Measurements from ENCODE around the gene GRWD1. TPM values are rescaled to one million over a fixed set of nuclear protein-coding genes. Genes with fewer than 3 reads are reported as not detected.
A peak's percentile ranks its signal among the peaks of the same experiment; 100 is the strongest.

The GRWD1 gene
- total RNA-seq, 2 donors from 2014 or later: 32.8 to 46.3 TPM

DNA sequence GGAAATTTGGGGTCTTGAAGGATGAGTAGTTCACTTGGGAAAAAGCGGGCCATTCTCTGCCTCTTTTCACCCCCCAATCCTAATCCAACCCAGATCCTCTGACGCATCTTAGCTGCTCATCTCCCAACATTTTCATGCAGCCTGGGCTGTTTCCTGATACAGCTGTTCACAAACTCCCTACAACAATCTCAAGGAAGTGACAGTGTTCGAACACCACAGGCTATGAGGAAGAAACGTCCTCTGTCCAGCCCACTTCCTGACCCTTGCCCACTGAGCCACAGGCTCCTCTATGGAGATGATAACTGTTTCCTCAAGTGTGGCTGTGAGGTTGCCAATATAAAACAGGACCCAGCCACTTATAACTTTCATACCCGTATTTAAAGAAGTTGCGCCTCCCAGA lies 49.6 kb downstream of the GRWD1 start:
- no peak for ATAC-seq
- DNase-seq (ENCODE audit: low spot score in 2 of 2): no peak
- no peaks in the 10 kb centered on the region for H3K9me3 Mint-ChIP-seq
- H3K36me3 Mint-ChIP-seq: peaks cover 7 to 14% of the 10 kb centered on the region in 2 donors
- H3K27ac Mint-ChIP-seq: no peak overlapping the region

DNA sequence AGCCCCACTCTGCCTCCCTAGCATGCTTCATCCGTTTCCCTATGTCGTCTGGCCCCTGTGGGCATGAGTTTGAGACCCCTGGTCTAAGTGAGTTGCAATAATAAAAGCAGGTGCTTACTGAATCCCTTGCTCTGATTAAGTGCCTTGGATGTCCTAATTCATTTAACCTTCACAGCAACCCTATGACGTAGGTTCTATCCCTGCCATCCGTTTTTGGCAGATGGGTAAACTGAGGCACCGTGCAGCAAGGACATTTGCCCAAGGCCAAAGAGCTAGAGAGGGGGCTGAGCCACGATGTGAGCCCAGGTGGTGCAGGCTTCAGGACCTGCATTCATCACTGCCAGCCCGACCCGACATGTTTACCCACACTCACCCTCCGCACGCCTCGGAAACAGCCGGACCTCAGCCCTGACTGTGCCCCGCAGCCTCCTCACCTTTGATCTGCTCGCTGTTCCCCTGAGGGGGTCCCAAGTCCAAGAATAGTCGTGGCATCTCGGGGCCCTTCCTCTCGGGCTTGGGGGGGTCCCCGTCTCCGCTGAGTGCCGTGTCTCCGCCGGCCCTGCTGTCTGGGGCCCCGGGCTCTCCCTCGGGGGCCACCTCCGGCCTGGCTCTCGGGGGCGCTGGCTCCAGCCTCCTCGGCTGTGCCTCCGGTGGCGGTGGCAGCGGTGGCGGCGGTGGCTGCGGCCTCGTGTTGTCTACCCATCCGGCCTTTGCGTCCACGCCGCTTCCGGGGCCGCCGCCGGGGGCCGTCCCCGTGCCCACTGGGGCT lies 51.4 kb downstream of the GRWD1 start:
- DNase-seq (ENCODE audit: low spot score in 2 of 2) (no peak), ATAC-seq (no peak)
- Mint-ChIP-seq H3K36me3 (peaks cover 7 to 10% of the 10 kb centered on the region in 2 donors), H3K9me3 (no peaks in the 10 kb centered on the region), H3K27ac (no peak overlapping the region)

DNA sequence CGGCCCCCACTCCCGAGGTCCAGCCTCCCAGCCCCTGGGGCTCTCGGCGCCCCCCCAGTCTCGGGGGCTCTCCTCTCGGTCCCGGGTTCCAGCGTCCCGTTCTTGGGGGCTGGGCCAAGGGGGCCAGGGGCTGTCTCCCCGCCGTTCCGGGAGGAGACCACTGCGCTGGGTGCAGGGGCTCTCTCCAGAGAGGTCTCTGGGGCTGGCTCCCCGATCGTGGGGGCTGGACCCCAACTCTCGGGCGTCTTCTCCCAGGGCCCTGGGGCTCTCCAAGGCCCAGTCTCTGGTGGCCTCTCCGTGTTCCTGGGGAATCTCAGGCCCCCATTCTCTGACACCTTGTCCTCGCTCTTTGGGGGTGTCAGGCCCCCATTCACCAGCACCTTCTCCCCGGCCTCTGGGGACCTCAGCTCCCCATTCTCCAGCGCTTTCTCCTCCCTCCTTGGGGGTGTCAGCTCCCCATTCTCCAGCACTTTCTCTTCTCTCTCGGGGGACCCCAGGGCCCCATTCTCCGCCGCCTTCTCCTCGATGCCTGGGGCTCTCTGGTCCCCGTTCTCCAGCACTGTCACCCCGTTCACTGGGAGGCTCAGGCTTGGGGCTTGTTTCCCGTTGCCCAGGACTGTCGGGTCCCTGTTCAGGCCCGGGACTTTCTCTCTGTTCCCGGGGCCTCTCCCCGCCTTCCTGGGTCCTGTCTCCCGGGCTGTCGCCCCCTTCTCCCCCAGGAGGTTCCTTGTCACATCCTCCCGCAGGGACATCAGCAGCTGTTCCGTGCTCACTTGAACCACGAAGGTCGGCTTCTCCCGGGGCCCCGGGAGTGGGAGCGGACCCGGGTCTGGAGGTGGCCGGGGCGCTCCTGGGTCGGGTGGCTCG lies 52.2 kb downstream of the GRWD1 start:
- Mint-ChIP-seq H3K9me3 (no peaks in the 10 kb centered on the region), H3K36me3 (peaks cover 4 to 7% of the 10 kb centered on the region in 2 donors), H3K27ac (no peak overlapping the region)
- no peak for DNase-seq (ENCODE audit: low spot score in 2 of 2)
- ATAC-seq: no peak

DNA sequence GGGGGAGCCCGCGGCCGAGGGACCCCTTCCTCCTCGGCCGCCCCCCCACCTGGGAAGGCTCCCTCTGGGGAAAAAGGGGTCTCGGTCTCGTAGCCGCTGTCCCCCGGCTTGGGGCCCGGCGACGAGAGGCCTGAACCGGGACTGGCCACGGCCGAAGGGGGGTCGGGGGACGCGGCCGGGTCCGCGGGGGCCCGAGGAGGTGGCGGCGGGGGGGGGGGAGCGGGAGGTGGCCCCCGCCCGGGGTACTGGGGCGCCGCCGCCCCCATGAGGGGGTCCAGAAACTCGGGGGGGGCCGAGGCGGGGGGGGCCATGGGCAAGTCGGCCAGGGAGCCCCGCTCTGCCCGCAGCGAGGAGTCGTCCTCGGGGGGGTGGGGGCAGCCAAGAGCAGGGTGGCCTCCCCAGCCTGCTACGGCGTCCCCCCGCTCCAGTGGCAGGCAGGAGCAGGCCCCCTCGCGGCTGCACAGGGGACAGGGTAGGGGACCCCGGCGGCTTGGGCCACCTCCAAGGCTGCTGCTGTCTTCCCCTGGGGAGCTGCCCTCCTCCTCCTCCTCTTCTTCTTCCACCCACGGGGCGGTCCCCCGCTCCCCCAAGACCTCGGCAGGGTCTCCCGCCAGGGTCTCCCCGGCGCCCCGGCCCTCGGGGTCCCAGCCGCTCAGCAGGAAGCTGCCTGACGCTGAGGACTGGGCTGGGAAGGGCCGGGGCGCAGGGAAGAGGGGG lies 53.0 kb downstream of the GRWD1 start:
- no peak for ATAC-seq
- H3K27ac Mint-ChIP-seq: no peak overlapping the region
- H3K9me3 Mint-ChIP-seq: no peaks in the 10 kb centered on the region
- peaks cover 4 to 7% of the 10 kb centered on the region in 2 donors for H3K36me3 Mint-ChIP-seq
- no peak for DNase-seq (ENCODE audit: low spot score in 2 of 2)

DNA sequence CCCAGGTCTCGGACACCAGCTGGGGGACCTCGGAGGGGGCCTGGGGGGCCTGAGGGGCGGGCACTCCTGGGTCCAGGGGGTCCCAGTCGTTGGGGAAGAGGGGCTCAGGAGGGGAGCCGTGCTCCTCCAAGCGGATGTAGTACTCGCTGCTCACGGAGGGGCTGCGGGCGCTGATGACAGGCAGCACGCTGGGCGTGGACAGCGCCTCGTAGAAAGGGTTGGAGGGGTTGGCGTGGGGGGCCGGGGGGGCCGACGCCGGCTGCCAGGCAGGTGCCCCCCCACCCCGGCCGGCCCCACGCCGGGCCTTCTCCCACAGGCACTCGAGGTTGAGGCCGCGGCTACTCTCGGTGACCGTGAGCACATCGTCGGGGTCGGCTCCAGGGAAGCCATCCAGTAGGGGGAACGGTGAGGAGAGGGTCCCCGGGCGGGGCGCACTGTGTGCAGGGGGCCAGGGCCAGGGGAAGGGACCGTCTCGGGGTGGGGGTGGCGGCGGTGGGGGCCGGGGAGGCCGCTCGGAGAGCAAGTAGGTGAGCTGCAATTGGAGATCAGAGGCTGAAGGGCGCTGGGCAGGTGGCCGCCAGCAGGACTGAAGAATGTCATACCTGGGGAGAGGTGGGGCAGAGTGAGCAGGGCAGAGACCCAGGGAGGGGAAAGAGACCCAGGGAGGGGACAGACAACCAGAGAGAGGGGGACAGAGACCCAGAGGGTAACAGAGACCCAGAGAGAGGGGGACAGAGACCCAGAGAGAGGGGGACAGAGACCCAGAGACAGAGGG lies 53.7 kb downstream of the GRWD1 start:
- no peak for DNase-seq (ENCODE audit: low spot score in 2 of 2)
- ATAC-seq: no peak
- Mint-ChIP-seq H3K27ac (no peak overlapping the region), H3K36me3 (peaks cover under 1 to 4% of the 10 kb centered on the region in 2 donors), H3K9me3 (no peaks in the 10 kb centered on the region)

DNA sequence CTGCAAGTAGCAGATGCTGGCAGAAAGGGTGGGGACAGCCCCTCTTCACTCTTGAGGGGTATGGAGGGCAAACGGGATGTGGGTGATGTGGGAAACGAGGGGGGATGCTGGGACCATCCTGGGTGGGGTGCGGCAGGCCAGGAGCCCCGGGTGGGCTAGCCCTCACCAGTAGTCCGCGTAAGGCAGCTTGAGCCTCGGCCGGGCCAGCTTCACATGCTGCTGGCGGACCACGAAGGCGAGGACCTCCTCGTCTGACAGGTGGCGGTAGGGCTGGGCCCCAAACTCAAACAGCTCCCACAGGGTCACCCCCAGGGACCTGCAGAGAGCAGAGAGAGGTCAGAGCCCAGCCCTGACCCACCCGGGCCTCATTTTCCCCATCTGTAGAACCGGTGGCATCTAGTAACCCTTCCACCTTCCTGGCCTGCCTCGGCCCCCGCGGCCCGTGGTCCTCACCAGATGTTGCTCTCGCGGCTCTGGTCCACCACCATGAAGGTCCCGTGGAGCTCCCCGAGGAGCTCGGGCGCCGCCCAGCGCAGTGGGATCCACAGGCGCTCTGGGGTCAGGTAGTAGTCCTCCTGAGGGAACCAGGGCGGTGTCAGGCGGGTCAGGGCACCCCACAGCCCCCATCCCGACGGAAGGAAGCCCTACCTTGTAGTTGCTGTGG lies 55.2 kb downstream of the GRWD1 start:
- peak overlapping the region in 1 of 2 donors; percentile 62 for H3K27ac Mint-ChIP-seq
- ATAC-seq: no peak
- no peaks in the 10 kb centered on the region for H3K9me3 Mint-ChIP-seq
- H3K36me3 Mint-ChIP-seq: no peaks in the 10 kb centered on the region
- no peak for DNase-seq (ENCODE audit: low spot score in 2 of 2)

DNA sequence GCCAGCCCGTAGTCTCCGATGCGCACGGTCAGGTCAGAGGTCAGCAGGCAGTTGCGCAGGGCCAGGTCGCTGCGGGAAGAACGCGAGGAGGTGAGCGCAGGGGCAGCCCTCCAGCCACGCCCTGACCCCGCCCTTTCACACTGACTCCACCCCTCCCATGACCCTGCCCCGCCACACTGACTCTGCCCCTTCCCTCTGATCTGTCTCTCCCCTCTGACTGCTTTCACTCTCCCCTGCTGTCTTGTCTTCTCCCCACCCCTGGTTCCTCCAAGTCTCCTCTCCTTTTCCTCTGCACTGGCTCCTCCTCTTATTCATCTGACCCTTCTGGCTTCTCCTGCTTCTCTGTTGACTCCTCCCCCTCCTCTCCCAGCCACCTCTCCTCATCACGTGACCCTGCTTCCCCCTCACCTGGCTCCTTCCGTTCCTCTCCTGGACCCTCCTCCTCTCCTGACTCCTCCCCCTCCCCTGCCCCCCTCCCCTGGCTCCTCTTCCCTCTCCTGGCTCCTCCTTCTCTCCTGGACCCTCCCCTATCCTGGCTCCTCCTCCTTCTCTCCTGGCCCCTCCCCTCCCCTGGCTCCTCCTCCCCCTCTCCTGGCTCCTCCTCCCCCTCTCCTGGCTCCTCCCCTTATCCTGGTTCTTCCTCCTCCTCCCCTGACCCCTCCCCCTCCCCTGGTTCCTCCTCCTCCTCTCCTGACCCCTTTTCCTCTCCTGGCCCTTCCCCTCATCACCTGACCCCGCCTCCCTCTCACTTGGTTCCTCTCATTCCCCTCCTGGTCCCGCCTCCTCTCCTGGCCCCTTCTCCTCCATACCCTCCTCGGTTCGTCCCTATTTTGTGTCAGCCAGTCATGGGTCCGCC lies 55.9 kb downstream of the GRWD1 start:
- DNase-seq (ENCODE audit: low spot score in 2 of 2): peak in 1 of 2 donors; percentile 78
- ATAC-seq: peak; percentile 76 to 83
- peak overlapping the region; percentile 24 to 62 for H3K27ac Mint-ChIP-seq
- H3K36me3 Mint-ChIP-seq: no peaks in the 10 kb centered on the region
- H3K9me3 Mint-ChIP-seq: no peaks in the 10 kb centered on the region

DNA sequence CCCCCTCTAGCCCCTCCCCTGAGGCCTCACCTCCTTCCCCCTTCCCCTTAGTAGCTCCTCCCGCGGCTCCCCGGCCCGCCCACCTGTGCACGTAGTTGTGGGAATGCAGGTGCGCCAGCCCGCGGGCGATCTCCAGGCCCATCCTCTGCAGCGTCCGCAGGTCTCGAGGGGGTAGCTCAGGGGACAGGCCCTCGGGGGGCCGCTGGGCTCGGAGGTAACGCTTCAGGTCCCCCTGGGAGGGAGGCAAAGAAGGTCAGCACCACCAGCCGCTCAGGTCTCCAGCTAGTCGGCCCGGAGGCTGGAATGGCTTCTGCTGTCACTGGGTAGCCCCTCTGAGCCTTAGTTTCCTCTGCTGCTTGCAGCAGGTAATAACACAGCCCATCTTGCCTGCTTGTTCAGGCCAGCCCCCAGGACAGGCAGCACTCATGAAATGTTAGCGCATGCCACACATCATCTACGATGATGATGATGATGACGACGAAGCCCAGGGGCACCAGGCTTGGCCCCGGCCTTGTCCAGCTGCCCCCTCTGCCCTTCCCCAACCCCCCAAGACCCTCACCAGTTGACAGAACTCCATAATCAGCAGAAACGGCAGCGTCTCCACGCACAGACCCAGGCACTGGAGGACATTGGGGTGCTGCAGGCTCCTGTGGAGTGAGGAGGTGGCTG lies 56.7 kb downstream of the GRWD1 start:
- no peak for ATAC-seq

DNA sequence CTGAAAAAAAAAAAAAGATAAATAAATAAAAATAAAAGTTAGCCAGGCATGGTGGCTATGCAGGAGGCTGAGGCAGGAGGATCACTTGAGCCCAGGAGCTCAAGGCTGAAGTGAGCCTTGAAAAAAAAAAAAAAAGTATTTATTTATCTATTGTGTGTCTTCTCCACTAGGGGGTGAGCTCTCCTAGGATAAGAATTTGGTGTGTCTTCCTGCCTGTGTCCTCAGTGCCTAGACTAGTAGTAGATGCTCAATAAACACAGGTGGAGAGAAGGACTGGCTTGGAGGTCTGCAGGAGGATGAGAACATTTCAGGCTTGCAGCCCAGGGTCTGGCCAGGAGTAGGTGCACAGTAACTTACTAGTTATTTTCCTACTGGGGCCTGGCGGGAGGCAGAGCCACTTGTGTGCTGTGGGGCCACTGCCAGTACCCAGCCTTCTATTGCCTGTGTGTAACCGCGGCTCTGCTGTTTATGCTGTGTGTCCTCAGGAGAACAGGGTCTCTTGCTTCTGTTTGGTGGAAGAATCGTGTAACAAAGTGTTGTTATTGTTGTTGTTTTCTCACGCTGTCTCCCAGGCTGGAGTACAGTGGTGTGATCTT lies 60.5 kb downstream of the GRWD1 start:
- Mint-ChIP-seq H3K27ac (no peak overlapping the region), H3K9me3 (no peaks in the 10 kb centered on the region), H3K36me3 (no peaks in the 10 kb centered on the region)
- no peak for DNase-seq (ENCODE audit: low spot score in 2 of 2)
- ATAC-seq: peak in 1 of 2 donors; percentile 19

More for the DNA sequence above, 56.7 kb downstream of the GRWD1 start:
- no peak for DNase-seq (ENCODE audit: low spot score in 2 of 2)
- Mint-ChIP-seq H3K36me3 (no peaks in the 10 kb centered on the region), H3K27ac (no peak overlapping the region), H3K9me3 (no peaks in the 10 kb centered on the region)

Other genes with a start within 250 kb of the GRWD1 start
- gene CARD8, start 190.1 kb upstream of the GRWD1 start, total RNA-seq: 100 to 1,000 TPM in 1 of 2 donors, 10 to 100 TPM in 1; 99.5 to 147 TPM
- under 1 TPM in 1 of 2 donors, not detected in 1; 0.31 TPM for gene ZNF114, start 175.9 kb upstream of the GRWD1 start, total RNA-seq
- gene EMP3, start 120.4 kb upstream of the GRWD1 start, total RNA-seq: 100 to 1,000 TPM in 1 of 2 donors, 10 to 100 TPM in 1; 55.4 to 211 TPM
- 10 to 100 TPM; 24.1 to 48.1 TPM for gene TMEM143, start 82.0 kb upstream of the GRWD1 start, total RNA-seq
- gene SYNGR4, start 81.6 kb upstream of the GRWD1 start, total RNA-seq: under 1 TPM in 1 of 2 donors, not detected in 1; 0.41 TPM
- gene KDELR1, start 54.4 kb upstream of the GRWD1 start, total RNA-seq: 100 to 1,000 TPM in 1 of 2 donors, 10 to 100 TPM in 1; 91.1 to 108 TPM
- gene GRIN2D, start 52.3 kb upstream of the GRWD1 start, total RNA-seq: under 1 TPM; 0.23 to 0.45 TPM
- gene KCNJ14, start 9.6 kb downstream of the GRWD1 start, total RNA-seq: 1 to 10 TPM; 2.1 to 2.3 TPM
- 10 to 100 TPM; 32.4 to 64.1 TPM for gene CYTH2, start 23.4 kb downstream of the GRWD1 start, total RNA-seq
- gene LMTK3, start 65.9 kb downstream of the GRWD1 start, total RNA-seq: 1 to 10 TPM; 2.9 to 9.5 TPM
- gene SULT2B1, start 106.2 kb downstream of the GRWD1 start, total RNA-seq: not detected
- gene SPACA4, start 160.8 kb downstream of the GRWD1 start, total RNA-seq: not detected
- 1 to 10 TPM; 5.5 to 9.1 TPM for gene FAM83E, start 169.1 kb downstream of the GRWD1 start, total RNA-seq
- gene RPL18, start 173.2 kb downstream of the GRWD1 start, total RNA-seq: 1,000 to 10,000 TPM; 2,030 to 2,264 TPM
- 10 to 100 TPM; 25.7 to 40.4 TPM for gene SPHK2, start 173.5 kb downstream of the GRWD1 start, total RNA-seq
- 10 to 100 TPM; 10.5 to 16.9 TPM for gene DBP, start 191.4 kb downstream of the GRWD1 start, total RNA-seq
- 10 to 100 TPM in 1 of 2 donors, 1 to 10 TPM in 1; 7.9 to 10.9 TPM for gene CA11, start 200.2 kb downstream of the GRWD1 start, total RNA-seq
- gene NTN5, start 227.0 kb downstream of the GRWD1 start, total RNA-seq: 1 to 10 TPM; 1.6 to 2.5 TPM
- not detected for gene FUT2, start 250.0 kb downstream of the GRWD1 start, total RNA-seq

Measured in activated naive CD4-positive, alpha-beta T cell treated with anti-CD3 and anti-CD28 coated beads, Interleukin-2, amount 50 U/mL, for 72 hours (primary cell).